HG03457 (cell line): Measurements from ENCODE around the gene PET100.

Source experiments
- ATAC-seq: cut with Tn5 transposase; IDR thresholded peaks from one replicate; pipeline ENCODE4 v1.9.1; 2021; ENCODE audit warnings: moderate number of reproducible peaks; ENCODE audit not compliant: unreplicated experiment

The PET100 gene

GRCh38 chr19:7611541-7612279, 17.9 kb upstream of the PET100 start:
- ATAC-seq: no peak

GRCh38 chr19:7612282-7613274, 17.0 kb upstream of the PET100 start:
- no peak for ATAC-seq

GRCh38 chr19:7614859-7615741, 14.5 kb upstream of the PET100 start:
- no peak for ATAC-seq

GRCh38 chr19:7617172-7617571, 12.4 kb upstream of the PET100 start:
- no peak for ATAC-seq

GRCh38 chr19:7617735-7618134, 11.9 kb upstream of the PET100 start:
- ATAC-seq: no peak

GRCh38 chr19:7618348-7618747, 11.2 kb upstream of the PET100 start:
- ATAC-seq: no peak

- no peak for ATAC-seq
Measured at GRCh38 chr19:7618771-7619510, 10.7 kb upstream of the PET100 start.

GRCh38 chr19:7619671-7620441, 9.7 kb upstream of the PET100 start:
- no peak for ATAC-seq

GRCh38 chr19:7620442-7621412, 8.9 kb upstream of the PET100 start:
- ATAC-seq: no peak

- no peak for ATAC-seq
Measured at GRCh38 chr19:7622933-7623685, 6.5 kb upstream of the PET100 start.

- ATAC-seq: no peak
Measured at GRCh38 chr19:7623725-7624603, 5.6 kb upstream of the PET100 start.

- no peak for ATAC-seq
Measured at GRCh38 chr19:7624810-7625209, 4.8 kb upstream of the PET100 start.

GRCh38 chr19:7625763-7626372, 3.7 kb upstream of the PET100 start:
- ATAC-seq: no peak

- no peak for ATAC-seq
Measured at GRCh38 chr19:7627166-7627565, 2.4 kb upstream of the PET100 start.

- ATAC-seq: no peak
Measured at GRCh38 chr19:7628589-7629311, 843 bp upstream of the PET100 start.

GRCh38 chr19:7631577-7631976, 2.0 kb downstream of the PET100 start:
- ATAC-seq: no peak
